PC-3 (cell line): Measurements from ENCODE around the gene PTTG2. TPM values are rescaled to one million over a fixed set of nuclear protein-coding genes. Genes with fewer than 3 reads are reported as not detected.

Experiments
- ATAC-seq: fragments of 200-7000 bp; cut with Tn5 transposase; 2 replicates; pipeline ENCODE4 v1.9.1; 2020; ENCODE audit warnings: mild to moderate bottlenecking, moderate library complexity
- BruUV-seq: library from RNA; stranded (reverse); fragments of 400-500 nt; replicated peaks from 2 replicates; lab custom pipeline; 2021; lab: Mats Ljungman, UMichigan
- CTCF ChIA-PET: fragments of 300-600 bp; sonication (Branson Sonifier 250); formaldehyde crosslinking; loops from one replicate; lab custom pipeline; 2022; ENCODE audit warnings: antibody characterized with exemption; lab: Charles Lee
- POLR2A ChIA-PET: fragments of 300-600 bp; sonication (Branson Sonifier 250); formaldehyde crosslinking; loops from one replicate; lab custom pipeline; 2022; ENCODE audit warnings: antibody characterized with exemption; ENCODE audit not compliant: unreplicated experiment; lab: Charles Lee
- DNase-seq: peaks from one replicate; pipeline ENCODE4 v3.0.0-alpha.2; 2015
- H2AFZ ChIP-seq: fragments of 300-600 bp; sonication (generic); 2 replicates; pipeline ENCODE4 v1.6.0; 2016; ENCODE audit warnings: antibody characterized with exemption, low read length
- H3F3A ChIP-seq: fragments of 300-600 bp; sonication (generic); one replicate; pipeline ENCODE4 v1.6.0; 2017; ENCODE audit warnings: antibody characterized with exemption, low read length, control low read depth, mild to moderate bottlenecking; ENCODE audit not compliant: unreplicated experiment
- H3K27ac ChIP-seq: fragments of 300-600 bp; sonication (generic); 2 replicates; pipeline ENCODE4 v1.5.1; 2016; ENCODE audit warnings: mild to moderate bottlenecking, low read length
- H3K27me3 ChIP-seq: fragments of 300-600 bp; sonication (generic); 2 replicates; pipeline ENCODE4 v1.6.1; 2016; ENCODE audit warnings: low read length, mixed read lengths
- H3K36me3 ChIP-seq: fragments of 300-600 bp; sonication (generic); 2 replicates; pipeline ENCODE4 v1.6.1; 2016; ENCODE audit warnings: low read depth, mixed run types, low read length, mixed read lengths
- H3K4me1 ChIP-seq: fragments of 300-600 bp; sonication (generic); 2 replicates; pipeline ENCODE4 v1.5.1; 2016; ENCODE audit warnings: low read length; ENCODE audit not compliant: insufficient read depth
- H3K4me2 ChIP-seq: fragments of 300-600 bp; sonication (generic); 2 replicates; pipeline ENCODE4 v1.6.0; 2016; ENCODE audit warnings: low read length
- H3K4me3 ChIP-seq: fragments of 300-600 bp; sonication (generic); 2 replicates; pipeline ENCODE4 v1.5.1; 2016; ENCODE audit warnings: mild to moderate bottlenecking, low read length, mixed read lengths
- H3K79me2 ChIP-seq: fragments of 300-600 bp; sonication (generic); 2 replicates; pipeline ENCODE4 v1.6.1; 2017; ENCODE audit warnings: low read length, mixed read lengths
- H3K9ac ChIP-seq: fragments of 300-600 bp; sonication (generic); 2 replicates; pipeline ENCODE4 v1.6.0; 2016; ENCODE audit warnings: mild to moderate bottlenecking, low read length
- H3K9me2 ChIP-seq: fragments of 300-600 bp; sonication (generic); replicated peaks from 2 replicates; pipeline ENCODE4 v1.6.1; 2016; ENCODE audit warnings: mixed run types, low read length, mixed read lengths
- H3K9me3 ChIP-seq: fragments of 300-600 bp; sonication (generic); 2 replicates; pipeline ENCODE4 v1.6.1; 2016; ENCODE audit warnings: low read length, mixed read lengths
- H4K20me1 ChIP-seq: fragments of 300-600 bp; sonication (generic); 2 replicates; pipeline ENCODE4 v1.6.1; 2016; ENCODE audit warnings: low read length, mixed read lengths
- CTCF ChIP-seq: fragments of 300-600 bp; sonication (generic); conservative IDR thresholded peaks from 2 replicates; pipeline ENCODE4 v1.5.1; 2017; ENCODE audit warnings: antibody characterized with exemption, low read depth, mild to moderate bottlenecking, low read length
- EZH2 ChIP-seq: fragments of 300-600 bp; sonication (generic); IDR thresholded peaks from one replicate; pipeline ENCODE4 v1.6.1; 2017; ENCODE audit warnings: antibody characterized with exemption, mild to moderate bottlenecking, low read length; ENCODE audit not compliant: unreplicated experiment
- EZH2phosphoT487 ChIP-seq: fragments of 300-600 bp; sonication (generic); IDR thresholded peaks from 2 replicates; pipeline ENCODE4 v1.6.1; 2018; ENCODE audit warnings: mild to moderate bottlenecking, antibody characterized with exemption, low read length, borderline replicate concordance
- intact Hi-C: fragments of 100-400 bp; cut with micrococcal nuclease; formaldehyde crosslinking; loops from 2 replicates; pipeline ENCODE4 v1.9.0; 2023
- total RNA-seq: library from RNA; depleted of rRNA; stranded (reverse); fragments of >200 nt; gene quantifications from 2 replicates; pipeline ENCODE4 v1.2.3, GENCODE V29; 2014

Gene PTTG2
- total RNA-seq, 1 experiment from 2014 or later, result not detected

GRCh38 chr4:37928426-37929416 lies 31.5 kb upstream of the PTTG2 start:
- TF ChIP-seq EZH2 (no peak), EZH2phosphoT487 (no peak), CTCF (no peak)
- no peaks in the 10 kb centered on the region for H3K36me3 ChIP-seq
- H3K9me2 ChIP-seq, result no peaks in the 10 kb centered on the region
- no peaks in the 10 kb centered on the region for H3K79me2 ChIP-seq
- no peaks in the 10 kb centered on the region for H3K9me3 ChIP-seq
- ChIA-PET POLR2A (no interaction called here), CTCF (no interaction called here)
- no peak overlapping the region for H3K27ac ChIP-seq
- H3K4me3 ChIP-seq, result no peak overlapping the region
- no peaks in the 10 kb centered on the region for H3K4me1 ChIP-seq
- H2AFZ ChIP-seq, result no peak overlapping the region
- DNase-seq (no peak), ATAC-seq (no peak)
- no peaks in the 10 kb centered on the region for H3F3A ChIP-seq
- no peak overlapping the region for H3K4me2 ChIP-seq
- no peaks in the 10 kb centered on the region for H4K20me1 ChIP-seq
- no peak overlapping the region for H3K9ac ChIP-seq
- intact Hi-C loops, result no loop called here
- no peaks in the 10 kb centered on the region for H3K27me3 ChIP-seq
- BruUV-seq, result no TSS peak

GRCh38 chr4:37934096-37934495 lies 26.1 kb upstream of the PTTG2 start:
- H2AFZ ChIP-seq, result no peak overlapping the region
- no peak for ATAC-seq
- ChIA-PET CTCF (no interaction called here), POLR2A (no interaction called here)
- no peak overlapping the region for H3K4me3 ChIP-seq
- no peak overlapping the region for H3K9ac ChIP-seq
- no peak overlapping the region for H3K27ac ChIP-seq
- DNase-seq, result no peak
- no peaks in the 10 kb centered on the region for H3K4me1 ChIP-seq
- intact Hi-C loops, result no loop called here
- no peaks in the 10 kb centered on the region for H3K9me2 ChIP-seq
- H3K4me2 ChIP-seq, result no peak overlapping the region
- H3K79me2 ChIP-seq, result no peaks in the 10 kb centered on the region
- H3K9me3 ChIP-seq, result no peaks in the 10 kb centered on the region
- H3K27me3 ChIP-seq, result no peaks in the 10 kb centered on the region
- no peak for TF ChIP-seq EZH2phosphoT487
- TF ChIP-seq EZH2, result no peak
- TF ChIP-seq CTCF, result no peak
- no peaks in the 10 kb centered on the region for H3K36me3 ChIP-seq
- BruUV-seq, result no TSS peak
- no peaks in the 10 kb centered on the region for H3F3A ChIP-seq
- H4K20me1 ChIP-seq, result no peaks in the 10 kb centered on the region

DNA sequence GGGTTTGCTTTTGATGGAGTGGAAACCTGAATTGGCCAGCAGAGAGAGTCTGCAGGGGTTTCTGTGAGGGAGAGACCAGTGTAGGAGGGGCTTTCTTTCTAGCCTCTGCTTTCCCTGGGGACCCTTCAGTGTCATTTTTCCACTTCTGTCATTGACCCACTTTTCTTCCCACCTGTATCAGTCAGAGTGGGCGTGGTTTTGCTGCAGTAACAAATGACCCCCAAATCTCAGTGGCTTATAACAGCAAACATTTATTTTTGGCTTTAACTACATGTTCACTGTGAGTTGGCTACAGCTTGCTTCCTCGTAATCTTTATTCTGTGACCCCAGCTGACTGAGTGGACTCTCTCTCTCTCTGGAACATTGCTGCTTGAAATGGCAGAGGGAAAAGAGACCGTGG lies 25.6 kb upstream of the PTTG2 start:
- no peaks in the 10 kb centered on the region for H3K79me2 ChIP-seq
- H3K9me3 ChIP-seq, result no peaks in the 10 kb centered on the region
- no peak overlapping the region for H2AFZ ChIP-seq
- H3K4me1 ChIP-seq, result no peaks in the 10 kb centered on the region
- no peaks in the 10 kb centered on the region for H3K36me3 ChIP-seq
- H3K4me2 ChIP-seq, result no peak overlapping the region
- BruUV-seq, result no TSS peak
- no peak overlapping the region for H3K4me3 ChIP-seq
- DNase-seq (no peak), ATAC-seq (no peak)
- no peak overlapping the region for H3K9ac ChIP-seq
- H3F3A ChIP-seq, result no peaks in the 10 kb centered on the region
- no peaks in the 10 kb centered on the region for H4K20me1 ChIP-seq
- TF ChIP-seq EZH2, result no peak
- no peak for TF ChIP-seq CTCF
- TF ChIP-seq EZH2phosphoT487, result no peak
- CTCF ChIA-PET, result no interaction called here
- no peaks in the 10 kb centered on the region for H3K9me2 ChIP-seq
- intact Hi-C loops, result loop anchor here (5.0 kb wide), 1 partner anchor 43 kb away; no protein-coding TSS in a partner anchor
- POLR2A ChIA-PET, result no interaction called here
- no peaks in the 10 kb centered on the region for H3K27me3 ChIP-seq
- no peak overlapping the region for H3K27ac ChIP-seq
